Measurements from ENCODE around the gene WDR74. TPM values are rescaled to one million over a fixed set of nuclear protein-coding genes. Genes with fewer than 3 reads are reported as not detected.
A peak's percentile ranks its signal among the peaks of the same experiment; 100 is the strongest.

Gene WDR74
- total and polyA plus RNA-seq, 9 of the 15 experiments (the other 6 are each of a cell fraction or from before 2014, with no cell fraction given) = 32.7 to 210 (median 114) TPM

DNA sequence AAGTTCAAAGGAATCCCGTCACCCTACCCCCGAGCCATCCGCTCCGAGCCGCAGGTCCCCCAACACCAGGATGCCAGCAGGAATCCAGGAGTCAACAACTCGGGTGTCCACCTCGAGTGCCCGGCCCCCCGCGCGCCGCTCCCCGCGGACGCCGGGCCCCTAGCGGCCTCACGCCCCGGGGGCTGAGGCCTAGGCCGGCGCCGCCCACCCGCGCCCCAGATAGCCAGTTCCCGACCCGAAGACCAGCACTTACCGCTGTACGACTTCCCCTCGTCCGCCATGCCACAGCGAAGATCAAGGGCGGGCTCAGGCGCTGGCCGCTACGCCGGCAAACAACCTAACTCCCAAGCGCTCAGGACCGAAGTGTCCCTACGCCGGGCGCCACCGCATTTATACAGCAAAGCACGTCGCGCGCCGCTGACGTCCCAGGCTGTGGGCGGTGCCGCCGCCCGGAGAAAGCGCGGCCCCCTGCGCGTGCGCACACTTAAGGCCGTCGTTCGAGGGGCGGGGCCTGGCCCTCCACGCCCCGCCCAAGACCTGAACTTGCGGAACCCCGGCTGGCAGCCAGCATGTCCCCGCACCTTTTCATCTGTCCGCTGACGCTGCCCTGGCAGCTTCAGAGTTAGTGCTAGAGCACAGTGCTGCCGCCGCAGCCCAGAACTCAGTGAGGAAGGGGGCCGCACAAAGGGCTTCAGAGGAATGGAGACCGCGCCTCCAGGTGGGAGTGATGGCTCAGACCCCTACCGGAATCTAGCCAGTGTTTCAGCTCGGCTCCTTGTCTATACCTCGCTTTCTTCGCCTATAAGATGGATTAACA, 34.1 kb downstream of the WDR74 start, which contains the start of gene NXF1 (continued):
- TF ChIP-seq, protein P1, sequence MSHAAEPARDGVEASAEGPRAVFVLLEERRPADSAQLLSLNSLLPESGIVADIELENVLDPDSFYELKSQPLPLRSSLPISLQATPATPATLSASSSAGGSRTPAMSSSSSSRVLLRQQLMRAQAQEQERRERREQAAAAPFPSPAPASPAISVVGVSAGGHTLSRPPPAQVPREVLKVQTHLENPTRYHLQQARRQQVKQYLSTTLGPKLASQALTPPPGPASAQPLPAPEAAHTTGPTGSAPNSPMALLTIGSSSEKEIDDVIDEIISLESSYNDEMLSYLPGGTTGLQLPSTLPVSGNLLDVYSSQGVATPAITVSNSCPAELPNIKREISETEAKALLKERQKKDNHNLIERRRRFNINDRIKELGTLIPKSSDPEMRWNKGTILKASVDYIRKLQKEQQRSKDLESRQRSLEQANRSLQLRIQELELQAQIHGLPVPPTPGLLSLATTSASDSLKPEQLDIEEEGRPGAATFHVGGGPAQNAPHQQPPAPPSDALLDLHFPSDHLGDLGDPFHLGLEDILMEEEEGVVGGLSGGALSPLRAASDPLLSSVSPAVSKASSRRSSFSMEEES (CRISPR knock-in tag; IDR thresholded peaks at IDR 0.05) = no peak; the same call in 1 of the 2 replicates
- TF ChIP-seq SETDB1 (IDR thresholded peaks at IDR 0.05; ENCODE audit: low read length) (no peak), ZNF3 (CRISPR knock-in tag; IDR thresholded peaks at IDR 0.05) (no peak), ZNF311 (CRISPR knock-in tag; IDR thresholded peaks at IDR 0.05) (no peak), CXXC5 (CRISPR knock-in tag; IDR thresholded peaks at IDR 0.05) (peak; percentile 89), ZNF699 (CRISPR knock-in tag; IDR thresholded peaks at IDR 0.05; ENCODE audit: insufficient replicate concordance) (no peak), GTF2F1 (IDR thresholded peaks at IDR 0.05; ENCODE audit: low read depth, low read length) (peak; percentile 98), FOXK2 (conservative IDR thresholded peaks at IDR 0.05 in 1 of 2, IDR thresholded peaks at IDR 0.05 in 1 of 2; ENCODE audit: low read depth in 2 of 2) (peak in 1 of 2 experiments; percentile 32; a peak in 1 of 4 replicates), PHB (CRISPR knock-in tag; IDR thresholded peaks at IDR 0.05) (peak; percentile 56; the same call in 1 of the 2 replicates), U2AF1 (optimal IDR thresholded peaks at IDR 0.05; ENCODE audit: low read depth, low read length) (peak; percentile 56), ZNF217 (CRISPR knock-in tag; IDR thresholded peaks at IDR 0.05) (no peak), BRD9 (IDR thresholded peaks at IDR 0.05; ENCODE audit: low read depth, partially characterized antibody) (peak; percentile 25), ZNF274 (IDR thresholded peaks at IDR 0.05; ENCODE audit: borderline replicate concordance, low read depth, low read length) (no peak; the same call in 1 of the 2 replicates), ZNF644 (tag; IDR thresholded peaks at IDR 0.05; ENCODE audit: low read depth) (no peak), ZBTB8A (IDR thresholded peaks at IDR 0.05; ENCODE audit: partially characterized antibody) (no peak)
- TF ChIP-seq, protein P2, sequence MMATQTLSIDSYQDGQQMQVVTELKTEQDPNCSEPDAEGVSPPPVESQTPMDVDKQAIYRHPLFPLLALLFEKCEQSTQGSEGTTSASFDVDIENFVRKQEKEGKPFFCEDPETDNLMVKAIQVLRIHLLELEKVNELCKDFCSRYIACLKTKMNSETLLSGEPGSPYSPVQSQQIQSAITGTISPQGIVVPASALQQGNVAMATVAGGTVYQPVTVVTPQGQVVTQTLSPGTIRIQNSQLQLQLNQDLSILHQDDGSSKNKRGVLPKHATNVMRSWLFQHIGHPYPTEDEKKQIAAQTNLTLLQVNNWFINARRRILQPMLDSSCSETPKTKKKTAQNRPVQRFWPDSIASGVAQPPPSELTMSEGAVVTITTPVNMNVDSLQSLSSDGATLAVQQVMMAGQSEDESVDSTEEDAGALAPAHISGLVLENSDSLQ (IDR thresholded peaks at IDR 0.05) = peak; percentile 55
- TF ChIP-seq, protein P3, sequence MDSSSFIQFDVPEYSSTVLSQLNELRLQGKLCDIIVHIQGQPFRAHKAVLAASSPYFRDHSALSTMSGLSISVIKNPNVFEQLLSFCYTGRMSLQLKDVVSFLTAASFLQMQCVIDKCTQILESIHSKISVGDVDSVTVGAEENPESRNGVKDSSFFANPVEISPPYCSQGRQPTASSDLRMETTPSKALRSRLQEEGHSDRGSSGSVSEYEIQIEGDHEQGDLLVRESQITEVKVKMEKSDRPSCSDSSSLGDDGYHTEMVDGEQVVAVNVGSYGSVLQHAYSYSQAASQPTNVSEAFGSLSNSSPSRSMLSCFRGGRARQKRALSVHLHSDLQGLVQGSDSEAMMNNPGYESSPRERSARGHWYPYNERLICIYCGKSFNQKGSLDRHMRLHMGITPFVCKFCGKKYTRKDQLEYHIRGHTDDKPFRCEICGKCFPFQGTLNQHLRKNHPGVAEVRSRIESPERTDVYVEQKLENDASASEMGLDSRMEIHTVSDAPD (CRISPR knock-in tag; IDR thresholded peaks at IDR 0.05) = no peak
- TF ChIP-seq, protein P4, sequence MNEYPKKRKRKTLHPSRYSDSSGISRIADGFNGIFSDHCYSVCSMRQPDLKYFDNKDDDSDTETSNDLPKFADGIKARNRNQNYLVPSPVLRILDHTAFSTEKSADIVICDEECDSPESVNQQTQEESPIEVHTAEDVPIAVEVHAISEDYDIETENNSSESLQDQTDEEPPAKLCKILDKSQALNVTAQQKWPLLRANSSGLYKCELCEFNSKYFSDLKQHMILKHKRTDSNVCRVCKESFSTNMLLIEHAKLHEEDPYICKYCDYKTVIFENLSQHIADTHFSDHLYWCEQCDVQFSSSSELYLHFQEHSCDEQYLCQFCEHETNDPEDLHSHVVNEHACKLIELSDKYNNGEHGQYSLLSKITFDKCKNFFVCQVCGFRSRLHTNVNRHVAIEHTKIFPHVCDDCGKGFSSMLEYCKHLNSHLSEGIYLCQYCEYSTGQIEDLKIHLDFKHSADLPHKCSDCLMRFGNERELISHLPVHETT (CRISPR knock-in tag; conservative IDR thresholded peaks at IDR 0.05 in 1 of 2, IDR thresholded peaks at IDR 0.05 in 1 of 2) = no peak
- TF ChIP-seq, protein P5, sequence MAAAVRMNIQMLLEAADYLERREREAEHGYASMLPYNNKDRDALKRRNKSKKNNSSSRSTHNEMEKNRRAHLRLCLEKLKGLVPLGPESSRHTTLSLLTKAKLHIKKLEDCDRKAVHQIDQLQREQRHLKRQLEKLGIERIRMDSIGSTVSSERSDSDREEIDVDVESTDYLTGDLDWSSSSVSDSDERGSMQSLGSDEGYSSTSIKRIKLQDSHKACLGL (CRISPR knock-in tag; IDR thresholded peaks at IDR 0.05; ENCODE audit: borderline replicate concordance, poor library complexity, severe bottlenecking) = peak; percentile 64
- TF ChIP-seq, protein P6, sequence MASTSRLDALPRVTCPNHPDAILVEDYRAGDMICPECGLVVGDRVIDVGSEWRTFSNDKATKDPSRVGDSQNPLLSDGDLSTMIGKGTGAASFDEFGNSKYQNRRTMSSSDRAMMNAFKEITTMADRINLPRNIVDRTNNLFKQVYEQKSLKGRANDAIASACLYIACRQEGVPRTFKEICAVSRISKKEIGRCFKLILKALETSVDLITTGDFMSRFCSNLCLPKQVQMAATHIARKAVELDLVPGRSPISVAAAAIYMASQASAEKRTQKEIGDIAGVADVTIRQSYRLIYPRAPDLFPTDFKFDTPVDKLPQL (IDR thresholded peaks at IDR 0.05; ENCODE audit: extremely low read depth, insufficient read length) = peak; percentile 81

Data from K562 (cell line).